Bronchial epithelial cell (primary cell): ENCODE measurements around the gene SIPA1. TPM values are rescaled to one million over a fixed set of nuclear protein-coding genes. Genes with fewer than 3 reads are reported as not detected.

Experiments used
- DNase-seq: peaks from one replicate; pipeline ENCODE4 v3.0.0-alpha.2; 2010; ENCODE audit warnings: low read depth
- FAIRE-seq: peaks from 2 replicates; lab custom pipeline; 2011; peaks lifted over from hg19 to GRCh38; lab: Jason Lieb, UNC
- H3K27me3 ChIP-seq: 2 replicates; pipeline ENCODE4 v1.5.1; 2011; ENCODE audit warnings: low read length; ENCODE audit not compliant: control insufficient read depth, insufficient read depth
- H3K36me3 ChIP-seq: 2 replicates; pipeline ENCODE4 v1.5.1; 2011; ENCODE audit warnings: low read length; ENCODE audit not compliant: control insufficient read depth, insufficient read depth
- H3K4me3 ChIP-seq: 2 replicates; pipeline ENCODE4 v1.5.1; 2011; ENCODE audit warnings: mild to moderate bottlenecking, low read depth, low read length, control low read depth
- total RNA-seq: library from RNA; depleted of rRNA; stranded (reverse); fragments of >200 nt; gene quantifications from 2 replicates; pipeline ENCODE4 v1.2.1, GENCODE V29; 2014
- TF ChIP-seq, protein P1 (sequence below): IDR thresholded peaks from 2 replicates; pipeline ENCODE4 v1.5.1; 2011; ENCODE audit warnings: mild to moderate bottlenecking, moderate library complexity, low read length, control low read depth, inconsistent platforms; ENCODE audit not compliant: insufficient read depth, severe bottlenecking

The SIPA1 gene, protein sequence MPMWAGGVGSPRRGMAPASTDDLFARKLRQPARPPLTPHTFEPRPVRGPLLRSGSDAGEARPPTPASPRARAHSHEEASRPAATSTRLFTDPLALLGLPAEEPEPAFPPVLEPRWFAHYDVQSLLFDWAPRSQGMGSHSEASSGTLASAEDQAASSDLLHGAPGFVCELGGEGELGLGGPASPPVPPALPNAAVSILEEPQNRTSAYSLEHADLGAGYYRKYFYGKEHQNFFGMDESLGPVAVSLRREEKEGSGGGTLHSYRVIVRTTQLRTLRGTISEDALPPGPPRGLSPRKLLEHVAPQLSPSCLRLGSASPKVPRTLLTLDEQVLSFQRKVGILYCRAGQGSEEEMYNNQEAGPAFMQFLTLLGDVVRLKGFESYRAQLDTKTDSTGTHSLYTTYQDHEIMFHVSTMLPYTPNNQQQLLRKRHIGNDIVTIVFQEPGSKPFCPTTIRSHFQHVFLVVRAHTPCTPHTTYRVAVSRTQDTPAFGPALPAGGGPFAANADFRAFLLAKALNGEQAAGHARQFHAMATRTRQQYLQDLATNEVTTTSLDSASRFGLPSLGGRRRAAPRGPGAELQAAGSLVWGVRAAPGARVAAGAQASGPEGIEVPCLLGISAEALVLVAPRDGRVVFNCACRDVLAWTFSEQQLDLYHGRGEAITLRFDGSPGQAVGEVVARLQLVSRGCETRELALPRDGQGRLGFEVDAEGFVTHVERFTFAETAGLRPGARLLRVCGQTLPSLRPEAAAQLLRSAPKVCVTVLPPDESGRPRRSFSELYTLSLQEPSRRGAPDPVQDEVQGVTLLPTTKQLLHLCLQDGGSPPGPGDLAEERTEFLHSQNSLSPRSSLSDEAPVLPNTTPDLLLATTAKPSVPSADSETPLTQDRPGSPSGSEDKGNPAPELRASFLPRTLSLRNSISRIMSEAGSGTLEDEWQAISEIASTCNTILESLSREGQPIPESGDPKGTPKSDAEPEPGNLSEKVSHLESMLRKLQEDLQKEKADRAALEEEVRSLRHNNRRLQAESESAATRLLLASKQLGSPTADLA
- total RNA-seq: 11.1 and 15.1 TPM in 2 replicates

DNA sequence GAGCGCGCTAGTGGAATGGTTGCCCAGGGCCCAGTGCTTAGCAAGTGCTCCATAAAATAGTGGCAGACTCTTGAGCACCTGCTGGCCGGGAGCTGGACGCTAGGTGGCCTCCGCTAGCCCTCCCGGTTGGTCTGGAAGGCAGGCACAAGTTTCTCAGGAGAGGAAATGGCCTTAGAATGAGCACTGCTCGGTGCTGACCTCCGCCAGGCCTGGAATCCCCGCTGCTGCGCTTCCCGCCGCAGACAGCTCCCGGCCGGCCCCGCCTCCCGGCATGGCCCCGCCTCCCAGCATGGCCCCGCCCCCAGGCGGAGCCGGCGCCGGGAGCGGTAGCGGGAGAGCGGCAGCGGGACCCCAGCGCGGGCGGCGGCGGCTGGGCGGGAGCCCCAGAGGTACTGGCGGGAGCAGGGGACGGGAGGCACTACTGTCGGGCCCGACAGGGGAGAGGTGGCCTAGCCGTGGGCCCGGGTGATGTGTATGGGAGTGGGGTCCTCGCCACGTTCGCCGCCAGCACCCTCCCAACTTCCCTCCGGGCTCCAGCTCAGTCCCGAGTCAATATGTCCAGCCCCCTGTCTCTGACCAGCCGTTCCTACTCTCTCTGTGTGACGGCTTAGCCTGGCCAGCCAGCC, at the start of gene SIPA1:
TSS of gene SIPA1 (plus strand) at position 308 of the 626 bp plus-strand sequence. CDS start 2,821 bp downstream, outside the sequence.
- FAIRE-seq: no peak
- H3K36me3 ChIP-seq: peaks cover 24% of the 10 kb centered on the region
- TF ChIP-seq, protein P1, sequence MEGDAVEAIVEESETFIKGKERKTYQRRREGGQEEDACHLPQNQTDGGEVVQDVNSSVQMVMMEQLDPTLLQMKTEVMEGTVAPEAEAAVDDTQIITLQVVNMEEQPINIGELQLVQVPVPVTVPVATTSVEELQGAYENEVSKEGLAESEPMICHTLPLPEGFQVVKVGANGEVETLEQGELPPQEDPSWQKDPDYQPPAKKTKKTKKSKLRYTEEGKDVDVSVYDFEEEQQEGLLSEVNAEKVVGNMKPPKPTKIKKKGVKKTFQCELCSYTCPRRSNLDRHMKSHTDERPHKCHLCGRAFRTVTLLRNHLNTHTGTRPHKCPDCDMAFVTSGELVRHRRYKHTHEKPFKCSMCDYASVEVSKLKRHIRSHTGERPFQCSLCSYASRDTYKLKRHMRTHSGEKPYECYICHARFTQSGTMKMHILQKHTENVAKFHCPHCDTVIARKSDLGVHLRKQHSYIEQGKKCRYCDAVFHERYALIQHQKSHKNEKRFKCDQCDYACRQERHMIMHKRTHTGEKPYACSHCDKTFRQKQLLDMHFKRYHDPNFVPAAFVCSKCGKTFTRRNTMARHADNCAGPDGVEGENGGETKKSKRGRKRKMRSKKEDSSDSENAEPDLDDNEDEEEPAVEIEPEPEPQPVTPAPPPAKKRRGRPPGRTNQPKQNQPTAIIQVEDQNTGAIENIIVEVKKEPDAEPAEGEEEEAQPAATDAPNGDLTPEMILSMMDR: peak; percentile 10

DNA sequence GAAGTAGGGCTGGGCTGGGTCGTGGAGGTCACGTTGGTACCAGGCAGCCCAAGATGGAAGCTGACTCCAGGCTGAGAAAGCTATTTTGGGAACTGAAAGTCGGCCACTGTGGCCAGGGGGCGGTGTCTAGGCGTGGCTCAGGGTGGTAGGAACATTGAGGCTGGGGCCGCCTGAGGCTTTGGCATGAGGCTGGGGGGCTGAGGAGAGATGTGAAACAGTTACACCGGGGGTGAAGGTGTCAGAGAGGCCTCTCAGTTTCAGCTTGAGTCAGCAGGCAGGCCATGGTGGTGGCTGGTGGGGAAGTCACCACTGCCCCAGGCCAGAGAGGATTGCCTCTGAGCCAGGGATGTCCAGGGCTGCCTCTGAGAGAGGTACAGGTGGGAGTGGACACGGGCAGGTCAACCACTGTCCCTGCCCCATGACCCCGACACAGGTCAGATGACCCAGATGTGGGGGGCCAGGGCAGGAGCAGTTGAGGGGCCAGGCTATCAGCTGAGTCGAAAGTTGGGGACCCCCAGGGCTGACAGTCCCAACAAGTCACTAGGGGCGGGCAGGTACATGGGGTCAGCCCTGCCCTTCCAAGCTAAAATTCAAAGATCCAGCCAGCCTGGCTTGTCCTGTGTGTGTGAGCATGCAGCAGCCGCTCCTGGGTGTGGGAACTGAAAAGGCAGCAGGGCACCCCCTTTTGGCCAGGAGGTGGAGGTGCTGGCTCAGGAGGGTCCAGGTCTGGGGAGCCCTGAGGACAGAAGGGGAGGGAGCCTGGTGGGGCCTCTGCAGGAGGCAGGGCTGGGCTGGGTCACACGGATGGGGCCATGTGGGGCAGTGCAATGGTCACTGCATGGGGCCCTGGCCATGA, 49.5 kb upstream of the SIPA1 start:
- FAIRE-seq (no peak), DNase-seq (peak; percentile 41)
- Histone ChIP-seq H3K36me3 (peaks cover 22% of the 10 kb centered on the region), H3K27me3 (no peaks in the 10 kb centered on the region), H3K4me3 (no peak overlapping the region)
- TF ChIP-seq, protein P1: peak; percentile 65

More for the DNA sequence above, at the start of gene SIPA1:
- DNase-seq: peak; percentile 52
- H3K27me3 ChIP-seq: no peaks in the 10 kb centered on the region
- peak within 1 kb of the TSS; percentile 56 for H3K4me3 ChIP-seq

DNA sequence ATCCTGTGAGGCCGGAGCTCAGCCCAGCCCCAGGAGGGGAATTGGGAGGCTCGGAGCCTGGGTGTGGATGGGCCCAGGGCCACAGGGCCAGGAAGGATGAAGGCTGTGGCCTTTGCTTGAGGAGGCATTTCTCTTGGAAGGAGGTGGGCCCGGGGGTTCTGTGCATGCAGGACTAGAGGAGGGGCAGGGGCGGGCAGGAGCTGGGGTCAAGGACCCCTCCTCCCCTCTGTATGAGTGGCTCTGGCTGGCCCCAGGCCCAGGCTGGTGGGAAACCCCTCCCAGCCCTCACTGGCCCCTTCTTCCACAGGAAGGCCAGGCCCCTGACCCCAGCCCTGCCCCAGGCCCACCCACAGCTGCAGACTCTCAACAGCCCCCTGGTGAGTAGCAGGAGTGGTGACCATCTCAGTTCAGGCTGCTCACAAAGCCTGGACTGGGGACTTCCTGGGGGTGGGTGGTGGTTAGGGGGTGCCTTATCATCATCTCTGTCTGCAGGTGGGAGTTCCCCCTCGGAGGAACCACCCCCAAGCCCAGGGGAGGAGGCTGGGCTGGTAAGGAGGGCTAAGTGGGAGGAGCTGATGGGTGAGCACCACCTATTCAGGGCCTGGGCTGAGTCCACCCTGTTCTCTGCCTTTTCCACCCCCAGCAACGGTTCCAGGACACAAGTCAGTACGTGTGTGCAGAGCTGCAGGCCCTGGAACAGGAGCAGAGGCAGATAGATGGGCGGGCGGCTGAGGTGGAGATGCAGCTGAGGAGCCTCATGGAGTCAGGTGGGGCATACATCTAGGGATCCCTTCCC, 48.3 kb upstream of the SIPA1 start:
- TF ChIP-seq, protein P1: no peak
- Histone ChIP-seq H3K4me3 (no peak overlapping the region), H3K27me3 (no peaks in the 10 kb centered on the region), H3K36me3 (peaks cover 16% of the 10 kb centered on the region)
- FAIRE-seq (no peak), DNase-seq (no peak)

DNA sequence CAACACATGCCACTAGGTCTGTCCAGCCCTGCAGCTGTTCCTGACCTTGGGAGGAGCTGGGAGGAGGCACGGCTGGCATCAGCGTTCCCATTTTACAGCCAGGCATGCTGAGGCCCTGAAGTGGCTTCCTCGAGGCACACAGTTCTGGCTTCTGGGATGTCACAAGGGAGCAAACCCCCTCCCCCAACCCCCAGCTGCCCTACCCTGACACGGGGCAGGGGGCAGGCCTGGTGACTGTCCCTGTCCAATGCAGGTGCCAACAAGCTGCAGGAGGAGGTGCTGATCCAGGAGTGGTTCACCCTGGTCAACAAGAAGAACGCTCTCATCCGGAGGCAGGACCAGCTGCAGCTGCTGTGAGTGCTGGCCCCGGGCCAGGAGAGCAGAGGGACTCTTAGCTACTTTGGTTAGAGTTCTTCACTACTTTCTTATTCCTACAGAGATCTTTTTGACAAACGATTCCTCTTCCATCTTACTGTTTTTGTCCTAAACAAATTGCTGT, 47.6 kb upstream of the SIPA1 start:
- DNase-seq (no peak), FAIRE-seq (no peak)
- Histone ChIP-seq H3K4me3 (no peak overlapping the region), H3K27me3 (no peaks in the 10 kb centered on the region), H3K36me3 (peaks cover 16% of the 10 kb centered on the region)
- TF ChIP-seq, protein P1: no peak
